HepG2 (cell line): ENCODE measurements around the gene CPEB2. TPM values are rescaled to one million over a fixed set of nuclear protein-coding genes. Genes with fewer than 3 reads are reported as not detected.

Experiments
- CHD2 ChIP-seq: IDR thresholded peaks from 2 replicates; pipeline ENCODE4 v1.6.1; 2011; ENCODE audit warnings: low read depth, low read length, improper control_type of control experiment
- GFI1 ChIP-seq: sonication (generic); formaldehyde crosslinking; IDR thresholded peaks from 2 replicates; pipeline ENCODE4 v1.5.0; 2020; ENCODE audit warnings: missing genetic modification reagents, mild to moderate bottlenecking, borderline replicate concordance
- LCORL ChIP-seq, 2 experiments: fragments of 450-650 bp in 1 of 2; sonication (generic) in 1 of 2; formaldehyde crosslinking in 1 of 2; IDR thresholded peaks; 2 replicates each; pipeline versions ENCODE4 v1.5.0 to v1.6.1; 2017 to 2020; ENCODE audit warnings: antibody characterized with exemption in 1 of 2, missing genetic modification reagents in 1 of 2
- PATZ1 ChIP-seq: sonication (generic); formaldehyde crosslinking; IDR thresholded peaks from 2 replicates; pipeline ENCODE4 v1.4.0; 2020; ENCODE audit warnings: missing genetic modification reagents
- PHF21A ChIP-seq: sonication (generic); formaldehyde crosslinking; IDR thresholded peaks from 2 replicates; pipeline ENCODE4 v1.5.0; 2020; ENCODE audit warnings: mild to moderate bottlenecking, missing genetic modification reagents
- PHF8 ChIP-seq: sonication (generic); formaldehyde crosslinking; IDR thresholded peaks from 2 replicates; pipeline ENCODE4 v1.5.0; 2020; ENCODE audit warnings: missing genetic modification reagents
- SAP130 ChIP-seq: IDR thresholded peaks from 2 replicates; pipeline ENCODE4 v1.6.1; 2016; ENCODE audit warnings: low read depth
- SIN3A ChIP-seq: IDR thresholded peaks from 2 replicates; pipeline ENCODE4 v1.6.1; 2011; ENCODE audit warnings: low read depth, mild to moderate bottlenecking, control low read depth, low read length, borderline replicate concordance
- TARDBP ChIP-seq: sonication (generic); formaldehyde crosslinking; IDR thresholded peaks from 2 replicates; pipeline ENCODE4 v1.8.0; 2022; ENCODE audit warnings: mild to moderate bottlenecking, missing genetic modification reagents
- XRCC5 ChIP-seq: fragments of 200-400 bp; formaldehyde crosslinking; optimal IDR thresholded peaks from 2 replicates; pipeline ENCODE3; 2017; ENCODE audit warnings: mild to moderate bottlenecking, low read length
- ZBED4 ChIP-seq: sonication (generic); formaldehyde crosslinking; IDR thresholded peaks from 2 replicates; pipeline ENCODE4 v1.4.0; 2020; ENCODE audit warnings: missing genetic modification reagents, borderline replicate concordance
- ZBTB14 ChIP-seq: sonication (generic); formaldehyde crosslinking; IDR thresholded peaks from 2 replicates; pipeline ENCODE4 v1.4.0; 2020; ENCODE audit warnings: missing genetic modification reagents
- ZMAT3 ChIP-seq: sonication (generic); formaldehyde crosslinking; conservative IDR thresholded peaks from 2 replicates; pipeline ENCODE4 v1.7.0; 2021; ENCODE audit warnings: missing genetic modification reagents
- ZNF232 ChIP-seq: sonication (generic); formaldehyde crosslinking; IDR thresholded peaks from 2 replicates; pipeline ENCODE4 v1.4.0; 2020; ENCODE audit warnings: missing genetic modification reagents, borderline replicate concordance
- ZNF547 ChIP-seq: sonication (generic); formaldehyde crosslinking; IDR thresholded peaks from 2 replicates; pipeline ENCODE4 v1.5.1; 2020; ENCODE audit warnings: mild to moderate bottlenecking, missing genetic modification reagents
- ZNF564 ChIP-seq: sonication (generic); formaldehyde crosslinking; IDR thresholded peaks from 2 replicates; pipeline ENCODE4 v1.8.1; 2023; ENCODE audit warnings: mild to moderate bottlenecking, missing genetic modification reagents
- ZNF619 ChIP-seq: sonication (generic); formaldehyde crosslinking; IDR thresholded peaks from 2 replicates; pipeline ENCODE4 v1.4.0; 2020; ENCODE audit warnings: mild to moderate bottlenecking, missing genetic modification reagents
- ZNF687 ChIP-seq: sonication (generic); formaldehyde crosslinking; IDR thresholded peaks from 2 replicates; pipeline ENCODE4 v1.5.1; 2020; ENCODE audit warnings: mild to moderate bottlenecking, missing genetic modification reagents, moderate library complexity
- polyA plus RNA-seq, 8 experiments: library from polyadenylated mRNA; depleted of rRNA in 3 of 8; stranded (reverse) in 7 of 8; unstranded in 1 of 8; fragments of >200 nt; fragmentation: Illumina TruSeq in 4 of 8; extraction: Trizol in 4 of 8; gene quantifications; 2 replicates each; pipeline versions ENCODE4 v1.2.1 to v1.2.3, GENCODE V29; 2011 to 2016; ENCODE audit warnings: low read depth in 4 of 8, missing spikeins in 1 of 8, mixed read lengths in 1 of 8; ENCODE audit not compliant: insufficient read depth in 1 of 8
- total RNA-seq, 5 experiments: library from RNA; depleted of rRNA; stranded (reverse); fragments of >200 nt; fragmentation: Illumina TruSeq; extraction: Trizol; gene quantifications; 2 replicates each; pipeline ENCODE4 v1.2.3, GENCODE V29; 2016; ENCODE audit warnings: low read depth in 1 of 5

The CPEB2 gene
- total and polyA plus RNA-seq, 2 of the 13 experiments (the other 11 are each of a cell fraction or from before 2014, with no cell fraction given) = 2.0 to 2.5 TPM

GRCh38 chr4:15004739-15005301 is 2.5 kb downstream of the CPEB2 start (continued):
- peak; percentile 65 for TF ChIP-seq PHF8 (CRISPR knock-in tag)
- no peak for TF ChIP-seq LCORL (IDR thresholded peaks at IDR 0.05)
- no peak for TF ChIP-seq LCORL (CRISPR knock-in tag; IDR thresholded peaks at IDR 0.05)
- TF ChIP-seq SIN3A = peak; percentile 42; the same call in 1 of the 2 replicates
- TF ChIP-seq ZBED4 (CRISPR knock-in tag) = peak; percentile 59; the same call in 1 of the 2 replicates
- 0 out of 2 replicates have a peak, but pooled peaks have one; percentile 28 for TF ChIP-seq ZMAT3 (CRISPR knock-in tag)
- TF ChIP-seq CHD2 = no peak
- TF ChIP-seq PHF21A (CRISPR knock-in tag) = no peak
- 0 out of 2 replicates have a peak, but pooled peaks have one; percentile 20 for TF ChIP-seq GFI1 (CRISPR knock-in tag)
- TF ChIP-seq SAP130 (CRISPR knock-in tag) = peak; percentile 43; the same call in 1 of the 2 replicates
- no peak for TF ChIP-seq ZNF619
- 0 out of 2 replicates have a peak, but pooled peaks have one; percentile 31 for TF ChIP-seq ZNF564
- peak; percentile 42; the same call in 1 of the 2 replicates for TF ChIP-seq PATZ1 (CRISPR knock-in tag)
- 0 out of 2 replicates have a peak, but pooled peaks have one; percentile 33 for TF ChIP-seq ZNF232 (CRISPR knock-in tag)
- TF ChIP-seq TARDBP (CRISPR knock-in tag) = 0 out of 2 replicates have a peak, but pooled peaks have one; percentile 22
- TF ChIP-seq XRCC5 = peak; percentile 40
- TF ChIP-seq ZBTB14 (CRISPR knock-in tag) = peak; percentile 31; the same call in 1 of the 2 replicates
- no peak for TF ChIP-seq ZNF547 (CRISPR knock-in tag)
- peak; percentile 41 for TF ChIP-seq ZNF687
